Stimulated activated CD4-positive, alpha-beta T cell treated with anti-CD3 and anti-CD28 coated beads, Interleukin-4, amount 100 ng/mL, for 24 hours (primary cell): ENCODE results near the gene PARD3.

Experiments used
- DNase-seq: peaks from one replicate; pipeline ENCODE4 v3.0.0-alpha.2; 2020

PARD3 gene

DNA sequence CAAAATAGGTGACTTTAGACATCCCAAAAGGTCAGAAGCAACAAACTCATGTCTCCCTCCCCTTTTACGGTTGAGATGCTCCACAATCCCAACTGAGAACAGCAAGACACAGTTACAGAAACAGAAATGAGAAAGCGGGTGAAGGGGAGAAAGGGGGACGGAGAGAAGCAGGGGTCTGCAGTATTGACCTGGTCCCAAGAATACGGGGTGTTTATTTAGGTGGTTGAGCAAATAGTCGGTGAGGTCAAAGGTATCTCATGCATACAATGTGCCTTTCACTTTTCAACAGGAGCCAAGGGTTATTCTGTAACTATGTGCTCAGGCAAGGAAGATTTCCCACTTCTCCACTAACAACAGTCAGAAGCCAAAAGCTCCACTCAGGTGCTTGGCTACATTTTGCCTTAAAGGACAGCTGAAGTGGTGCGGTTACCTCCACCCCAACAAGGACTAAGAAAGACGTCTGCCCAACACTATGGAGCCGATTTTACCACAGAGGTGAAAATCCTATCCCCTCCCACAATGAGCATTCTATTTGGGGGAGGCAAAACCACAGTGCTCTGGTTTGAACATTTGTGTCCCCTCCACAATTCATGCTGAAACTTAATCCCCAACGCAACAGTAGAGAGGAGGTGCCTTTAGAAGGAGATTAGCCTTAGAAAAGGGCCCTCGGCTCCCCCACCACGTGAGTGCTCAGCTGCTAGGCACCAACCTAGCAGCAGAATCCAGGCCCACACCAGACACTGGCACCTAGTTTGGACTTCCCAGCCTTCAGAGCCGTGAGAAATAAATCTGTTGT is 77.9 kb downstream of the PARD3 start:
- no peak for DNase-seq

DNA sequence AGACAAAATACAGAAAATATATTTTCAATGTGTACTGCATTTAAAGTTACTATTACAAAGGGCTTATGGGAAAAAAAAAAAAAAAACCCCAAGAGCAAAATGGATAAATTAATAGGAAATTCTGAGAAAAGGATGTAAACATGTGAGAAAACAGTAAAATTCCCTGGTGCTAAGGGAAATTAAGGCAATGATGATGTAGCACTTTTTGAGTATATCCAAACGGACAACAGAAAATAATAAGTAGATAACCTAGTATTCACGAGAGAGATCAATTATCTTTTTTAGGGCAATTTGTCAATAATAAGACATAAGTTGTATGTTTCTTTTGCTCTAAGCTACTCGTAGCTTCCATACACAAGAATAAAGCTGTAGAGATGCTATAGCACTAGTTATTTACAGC is 80.2 kb downstream of the PARD3 start:
- DNase-seq: no peak

- DNase-seq: no peak
These were observed 82.2 kb downstream of the PARD3 start for GRCh38 chr10:34732926-34733325.

DNA sequence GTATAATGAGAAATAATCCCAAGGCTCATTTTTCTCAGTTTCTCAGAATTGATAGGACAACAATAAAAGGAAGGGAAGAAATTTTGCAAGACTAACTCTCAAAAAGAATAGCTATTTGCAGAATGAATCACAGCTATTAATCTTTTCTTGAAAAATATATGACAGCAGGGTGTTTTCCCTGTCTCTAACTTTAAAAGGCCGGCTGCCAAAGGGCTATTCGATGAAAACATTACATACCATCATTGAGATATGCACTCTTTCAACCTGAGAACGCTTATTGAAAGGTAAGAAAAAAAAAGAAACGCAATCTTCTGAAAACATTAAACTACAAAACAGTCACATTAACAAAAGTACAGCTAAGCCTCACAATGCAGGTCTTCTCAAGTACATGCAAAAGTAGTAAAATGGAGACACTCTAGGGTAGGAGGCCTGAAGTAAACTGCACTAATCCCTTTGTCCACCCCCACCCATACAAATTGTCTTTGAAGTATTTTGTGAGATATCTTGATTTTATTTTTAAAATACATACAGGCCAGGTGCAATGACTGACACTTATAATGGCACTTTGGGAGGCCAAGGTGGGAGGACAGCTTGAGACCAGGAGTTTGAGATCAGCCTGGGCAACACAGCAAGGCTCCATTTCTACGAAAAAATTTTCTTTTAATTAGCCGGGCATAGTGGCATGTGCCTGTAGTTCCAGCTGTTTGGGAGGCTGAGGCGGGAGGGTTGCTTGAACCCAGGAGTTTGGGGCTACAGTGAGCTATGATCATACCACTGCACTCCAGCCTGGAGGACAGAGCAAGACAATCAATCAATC is 83.0 kb downstream of the PARD3 start:
- no peak for DNase-seq

DNA sequence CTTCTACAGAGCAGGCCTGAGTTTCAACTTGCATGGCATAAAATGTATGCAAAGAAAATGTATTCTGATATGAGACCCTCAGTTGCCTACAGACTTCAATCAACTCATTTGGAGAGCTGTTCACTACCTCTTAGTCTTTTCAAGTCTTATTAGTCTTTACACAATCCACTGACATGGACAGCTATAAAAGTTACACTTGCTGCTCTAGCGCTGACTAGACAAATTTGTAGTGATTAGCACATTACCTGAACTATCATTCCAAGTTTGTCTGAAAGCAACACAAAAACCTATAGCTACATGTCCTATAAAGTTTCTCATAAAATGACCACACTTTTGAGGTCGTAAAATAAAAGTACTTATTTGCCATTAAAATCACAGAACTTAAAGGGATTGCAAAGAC is 83.9 kb downstream of the PARD3 start:
- DNase-seq: no peak

- no peak for DNase-seq
These were observed 84.4 kb downstream of the PARD3 start for GRCh38 chr10:34730726-34731125.

DNA sequence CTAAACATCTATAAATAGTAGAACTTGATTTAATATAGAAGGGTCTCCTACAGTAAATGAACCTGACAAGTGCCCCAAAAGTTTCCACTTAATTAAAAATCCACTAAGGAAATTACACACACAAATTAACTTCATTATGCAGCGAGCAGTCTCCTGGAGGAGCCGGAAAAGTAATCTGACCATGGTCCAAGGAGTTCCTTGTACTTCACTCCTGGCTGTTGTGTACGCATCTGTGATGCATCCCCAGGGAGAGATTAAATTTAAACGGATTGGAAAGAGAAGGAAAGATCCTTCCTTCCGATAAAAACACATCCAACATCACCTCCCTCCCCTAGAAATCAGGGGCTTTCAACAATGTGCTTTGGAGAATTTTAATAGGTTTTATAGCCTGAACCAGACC is 85.5 kb downstream of the PARD3 start:
- DNase-seq: no peak

- DNase-seq: no peak
These were observed 86.7 kb downstream of the PARD3 start for GRCh38 chr10:34728361-34728760.

DNA sequence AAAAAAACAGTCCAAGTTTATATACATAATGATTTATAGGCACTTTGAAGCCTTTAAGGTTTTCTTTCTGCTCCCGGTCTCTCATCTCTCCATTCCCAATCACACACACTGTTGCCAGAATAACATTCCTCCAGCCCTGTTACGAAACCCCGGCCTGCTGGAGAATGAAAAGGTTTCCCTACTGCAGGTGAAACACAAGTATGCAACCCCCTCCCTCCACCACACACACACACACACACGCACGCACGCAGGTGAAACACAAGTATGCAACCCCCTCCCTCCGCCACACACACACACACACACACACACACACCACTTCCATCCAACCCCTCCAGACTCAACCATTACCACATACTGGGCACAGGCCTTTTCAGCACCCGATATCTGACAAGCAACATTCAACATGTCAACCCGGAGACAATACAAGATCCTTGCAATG is 87.5 kb downstream of the PARD3 start:
- DNase-seq: no peak

DNA sequence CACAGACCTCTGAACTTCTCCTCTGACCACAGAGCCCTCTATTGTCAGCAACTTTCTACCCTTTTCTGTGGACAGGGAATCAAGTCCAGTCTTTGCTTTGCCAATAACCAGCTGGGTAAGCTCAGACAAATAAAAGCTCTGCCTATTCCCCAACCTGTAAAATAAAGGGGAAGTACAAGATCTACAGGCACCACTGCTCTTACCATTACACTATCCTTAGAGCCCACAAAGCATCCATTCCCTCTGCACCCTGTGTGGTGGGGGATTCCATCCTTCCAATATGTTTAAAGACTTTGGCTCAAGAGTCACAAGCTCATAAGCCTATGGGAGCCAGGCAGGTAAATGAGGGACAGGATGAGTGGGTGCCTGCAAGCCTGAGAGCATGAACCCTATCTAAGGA is 88.2 kb downstream of the PARD3 start:
- DNase-seq: no peak

GRCh38 chr10:34723750-34724149 is 91.3 kb downstream of the PARD3 start:
- DNase-seq: no peak

GRCh38 chr10:34722404-34722803 is 92.7 kb downstream of the PARD3 start:
- no peak for DNase-seq

DNA sequence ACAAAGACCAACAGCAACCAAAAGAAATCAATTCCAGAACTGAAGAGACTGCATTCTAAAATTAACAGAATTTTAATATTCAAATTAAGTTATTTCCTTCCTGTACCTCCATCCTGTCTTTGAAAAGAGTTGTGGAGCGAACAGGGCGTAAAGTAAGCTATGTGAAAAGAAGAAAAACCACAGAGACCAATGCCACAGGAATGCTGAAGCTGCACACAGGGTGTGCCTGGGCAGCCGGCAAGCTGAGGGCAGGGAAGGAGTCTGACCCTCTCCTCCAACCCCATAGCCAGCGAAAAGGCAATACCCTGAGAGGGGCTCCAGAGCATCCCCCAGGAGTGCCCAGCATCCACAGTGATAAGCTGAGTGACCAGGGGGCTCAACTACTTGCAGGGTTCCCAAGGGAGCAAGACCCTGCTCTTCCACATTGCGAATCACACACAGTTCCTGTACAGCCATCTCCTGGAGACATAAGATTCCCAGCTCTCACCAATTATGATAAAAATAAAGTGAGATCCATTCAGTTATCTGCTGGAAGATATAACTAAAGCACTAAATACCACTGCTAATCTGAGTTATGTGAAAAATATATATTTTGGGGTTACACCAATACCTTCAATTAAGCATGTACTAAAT is 93.8 kb downstream of the PARD3 start:
- DNase-seq: no peak

GRCh38 chr10:34719746-34720145 is 95.3 kb downstream of the PARD3 start:
- no peak for DNase-seq

GRCh38 chr10:34719328-34719727 is 95.8 kb downstream of the PARD3 start:
- DNase-seq: no peak

DNA sequence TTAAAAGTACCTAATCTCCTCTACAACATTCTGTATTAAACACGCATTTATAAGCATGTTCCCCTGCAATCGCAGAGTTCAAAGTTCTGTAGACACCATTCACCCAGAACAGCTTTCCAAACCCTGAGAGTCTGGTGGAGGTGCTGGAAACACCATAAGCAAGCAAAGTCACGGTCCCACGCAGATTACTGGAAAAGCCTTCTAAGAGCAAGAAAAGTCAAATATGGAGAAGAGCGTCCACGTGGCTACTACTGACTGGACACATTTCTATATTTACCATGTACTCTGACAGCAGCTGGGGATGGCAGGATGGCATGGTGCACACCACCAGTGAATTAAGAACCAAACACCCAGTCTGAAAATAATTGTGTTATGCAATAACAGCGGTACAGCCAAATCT is 97.7 kb downstream of the PARD3 start:
- DNase-seq: no peak

DNA sequence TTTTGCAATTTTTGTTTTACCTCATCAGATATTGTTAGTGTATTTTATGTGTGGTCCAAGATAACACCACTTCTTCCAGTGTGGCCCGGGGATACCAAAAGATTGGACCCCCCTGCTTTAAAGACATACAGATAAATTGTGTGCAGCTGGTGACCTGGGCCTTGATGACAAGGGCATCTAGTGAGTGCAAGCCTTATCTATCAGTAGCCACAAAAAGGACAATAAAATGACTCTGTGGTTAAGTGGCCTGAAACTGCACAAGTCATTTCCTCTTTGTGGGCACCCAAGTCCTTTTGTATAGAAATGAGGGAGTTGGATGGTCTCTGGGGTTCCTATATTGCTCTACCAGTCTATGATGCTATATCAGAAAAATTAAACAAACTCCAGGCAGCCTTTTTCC is 98.1 kb downstream of the PARD3 start:
- DNase-seq: no peak

- no peak for DNase-seq
These were observed 98.9 kb downstream of the PARD3 start for GRCh38 chr10:34716234-34716633.

DNA sequence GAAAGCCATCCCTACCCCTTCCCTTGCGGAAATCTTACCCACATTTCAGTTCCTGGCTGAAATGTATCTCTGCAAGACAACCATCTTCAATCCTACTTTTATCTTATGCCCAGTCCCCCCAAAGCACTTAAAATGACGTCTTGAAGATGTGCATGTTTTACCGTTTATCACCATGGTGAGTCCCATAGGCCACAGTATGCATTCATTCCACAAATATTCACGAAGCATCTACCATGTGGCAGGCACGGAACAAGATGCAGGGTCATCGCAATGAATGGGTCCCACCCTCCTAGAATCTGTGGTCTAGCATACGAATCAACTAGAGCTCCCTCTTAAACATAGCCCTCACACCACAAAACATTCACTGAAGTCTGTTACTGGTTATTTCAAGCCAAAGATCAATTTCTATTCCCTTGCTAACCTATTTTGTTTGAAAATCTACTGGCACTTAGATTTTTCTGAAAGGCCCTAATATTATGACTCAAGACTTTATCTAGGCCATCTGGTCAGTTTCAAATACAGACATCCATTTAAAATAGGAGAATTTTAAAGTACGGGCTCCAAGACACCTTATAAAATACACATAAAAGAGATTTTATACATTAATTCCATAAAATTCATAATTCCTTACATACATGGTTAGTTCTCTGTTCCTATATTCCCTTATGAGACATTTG is 99.4 kb downstream of the PARD3 start:
- no peak for DNase-seq

GRCh38 chr10:34713875-34714274 is 101.2 kb downstream of the PARD3 start:
- no peak for DNase-seq

- DNase-seq: no peak
These were observed 103.6 kb downstream of the PARD3 start for GRCh38 chr10:34711500-34711899.

- no peak for DNase-seq
These were observed 104.7 kb downstream of the PARD3 start for GRCh38 chr10:34710391-34710751.

DNA sequence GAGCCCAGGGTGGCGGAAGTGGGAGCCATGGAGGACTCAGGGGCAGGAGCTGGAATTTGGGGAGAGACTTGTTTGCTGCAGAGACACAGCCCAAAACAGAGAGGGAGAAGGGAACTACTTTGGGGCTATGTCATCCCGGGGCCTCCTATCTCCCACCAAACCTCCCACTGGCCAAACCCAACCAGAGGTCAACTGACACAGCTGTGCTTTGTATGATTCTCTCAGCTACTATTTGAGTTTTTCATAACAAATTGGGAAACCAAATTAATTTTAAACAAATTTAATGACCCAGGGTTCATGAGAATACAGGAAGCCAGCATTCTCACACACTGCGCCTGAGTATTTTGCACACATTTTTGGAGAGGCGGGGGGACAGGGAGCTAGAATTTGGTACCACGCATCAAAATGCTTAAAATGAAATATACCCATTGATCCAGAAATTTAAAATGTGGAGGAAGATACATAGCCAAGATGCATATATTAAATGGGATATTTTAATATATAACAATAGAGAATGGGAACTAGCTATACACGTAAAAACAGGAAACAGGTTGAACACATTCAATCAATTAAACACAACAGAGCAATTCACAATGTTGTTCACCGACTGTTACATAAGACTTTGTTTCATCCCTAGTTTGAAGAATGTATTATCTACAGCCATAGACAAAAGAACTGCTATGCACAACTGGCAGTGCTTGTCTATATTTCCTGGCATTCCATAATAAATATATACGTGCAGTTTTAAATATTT is 105.3 kb downstream of the PARD3 start:
- no peak for DNase-seq
